HCT116 (cell line): Measurements from ENCODE around the gene GTF3C5. TPM values are rescaled to one million over a fixed set of nuclear protein-coding genes. Genes with fewer than 3 reads are reported as not detected.

Experiments used
- ATAC-seq: fragments of 200-7000 bp; cut with Tn5 transposase; 2 replicates; pipeline ENCODE4 v1.9.1; 2020; ENCODE audit warnings: mild to moderate bottlenecking, moderate library complexity
- BruUV-seq: library from RNA; stranded (reverse); fragments of 400-500 nt; replicated peaks from 2 replicates; lab custom pipeline; 2021; lab: Mats Ljungman, UMichigan
- CTCF ChIA-PET: fragments of 300-600 bp; sonication (Branson Sonifier 250); formaldehyde crosslinking; loops from one replicate; lab custom pipeline; 2021; ENCODE audit warnings: antibody characterized with exemption; lab: Charles Lee
- POLR2A ChIA-PET: fragments of 300-600, 350-600 bp; sonication (Branson Sonifier 250); formaldehyde crosslinking; loops from one replicate; lab custom pipeline; 2021; ENCODE audit warnings: antibody characterized with exemption; lab: Charles Lee
- RAD21 ChIA-PET, 2 experiments: fragments of 300-600 bp; sonication (Branson Sonifier 250); formaldehyde crosslinking; loops; one replicate each; lab custom pipeline; 2023; ENCODE audit warnings: low total read pairs in 2 of 2; ENCODE audit not compliant: uncharacterized antibody in 2 of 2, unreplicated experiment in 2 of 2, low non-redundant PET in 1 of 2; lab: Charles Lee
- DNase-seq: peaks from one replicate; pipeline ENCODE4 v3.0.0-alpha.2; 2010; ENCODE audit warnings: low read depth, low spot score
- H2AFZ ChIP-seq: fragments of 200-600 bp; shearing (Covaris generic), sonication (generic); 2 replicates; pipeline ENCODE4 v1.6.1; 2017; ENCODE audit warnings: low read depth, mixed run types, mixed read lengths, antibody characterized with exemption, low read length; ENCODE audit not compliant: poor library complexity, severe bottlenecking
- H3K27ac ChIP-seq: 2 replicates; pipeline ENCODE4 v1.5.1; 2012; ENCODE audit warnings: low read depth, low read length
- H3K27me3 ChIP-seq: fragments of 200-600 bp; sonication (generic); 2 replicates; pipeline ENCODE4 v1.6.1; 2016; ENCODE audit warnings: mixed run types, low read length, mixed read lengths; ENCODE audit not compliant: insufficient read depth
- H3K36me3 ChIP-seq, 2 experiments: fragments of 200-500 bp in 1 of 2; fragments of 200-600 bp in 1 of 2; sonication (Bioruptor generic) in 1 of 2; sonication (generic) in 1 of 2; 2 replicates each; pipeline versions ENCODE4 v1.5.1 to v1.6.1; 2014 to 2016; ENCODE audit warnings: low read length in 2 of 2, inconsistent platforms in 1 of 2, mixed read lengths in 1 of 2, mixed run types in 1 of 2; ENCODE audit not compliant: insufficient read depth in 2 of 2, control insufficient read depth in 1 of 2
- H3K4me1 ChIP-seq, 2 experiments: fragments of 200-600 bp in 1 of 2; sonication (generic) in 1 of 2; 2 replicates each; pipeline versions ENCODE4 v1.5.1 to v1.6.1; 2012 to 2017; ENCODE audit warnings: low read length in 2 of 2, inconsistent platforms in 1 of 2, mild to moderate bottlenecking in 1 of 2, mixed read lengths in 1 of 2, mixed run types in 1 of 2, moderate library complexity in 1 of 2; ENCODE audit not compliant: insufficient read depth in 2 of 2, control insufficient read depth in 1 of 2
- H3K4me2 ChIP-seq: fragments of 200-600 bp; sonication (generic); 2 replicates; pipeline ENCODE4 v1.6.1; 2017; ENCODE audit warnings: mixed run types, low read length, mixed read lengths
- H3K4me3 ChIP-seq, 2 experiments: fragments of 200-600 bp in 1 of 2; sonication (generic) in 1 of 2; replicated peaks in 1 of 2; 2 replicates each; pipeline ENCODE4 v1.5.1; 2011 to 2016; ENCODE audit warnings: low read length in 2 of 2, control low read depth in 1 of 2, low read depth in 1 of 2, mild to moderate bottlenecking in 1 of 2, mixed read lengths in 1 of 2, mixed run types in 1 of 2
- H3K79me2 ChIP-seq: fragments of 200-600 bp; sonication (generic); 2 replicates; pipeline ENCODE4 v1.6.1; 2017; ENCODE audit warnings: mild to moderate bottlenecking, mixed run types, low read length, moderate library complexity, mixed read lengths; ENCODE audit not compliant: insufficient read depth
- H3K9ac ChIP-seq: fragments of 200-600 bp; sonication (generic); 2 replicates; pipeline ENCODE4 v1.6.1; 2016; ENCODE audit warnings: low read length, mixed read lengths
- H3K9me2 ChIP-seq: fragments of 200-600 bp; sonication (generic), shearing (Covaris generic); 2 replicates; pipeline ENCODE4 v1.6.1; 2017; ENCODE audit warnings: mixed run types, mild to moderate bottlenecking, moderate library complexity; ENCODE audit not compliant: insufficient read depth
- H3K9me3 ChIP-seq, 2 experiments: fragments of 200-500 bp in 1 of 2; fragments of 200-600 bp in 1 of 2; sonication (Bioruptor generic) in 1 of 2; sonication (generic) in 1 of 2; 2 replicates each; pipeline ENCODE4 v1.6.1; 2014 to 2017; ENCODE audit warnings: low read length in 2 of 2, mixed read lengths in 2 of 2, inconsistent platforms in 1 of 2, low read depth in 1 of 2, mild to moderate bottlenecking in 1 of 2, mixed run types in 1 of 2, moderate library complexity in 1 of 2; ENCODE audit not compliant: control insufficient read depth in 1 of 2, insufficient read depth in 1 of 2
- H4K20me1 ChIP-seq: fragments of 200-600 bp; sonication (generic), shearing (Covaris generic); 2 replicates; pipeline ENCODE4 v1.6.1; 2017; ENCODE audit warnings: mixed run types, mild to moderate bottlenecking, moderate library complexity; ENCODE audit not compliant: insufficient read depth
- ATF3 ChIP-seq: IDR thresholded peaks from 2 replicates; pipeline ENCODE4 v1.6.1; 2012
- CEBPB ChIP-seq: IDR thresholded peaks from 2 replicates; pipeline ENCODE4 v1.6.1; 2012; ENCODE audit warnings: low read depth
- CTCF ChIP-seq, 3 experiments: fragments of 200-600 bp in 1 of 3; sonication (generic) in 1 of 3; IDR thresholded peaks in 2 of 3; conservative IDR thresholded peaks in 1 of 3; 2 replicates each; pipeline ENCODE4 v1.5.1; 2012 to 2017; ENCODE audit warnings: low read depth in 2 of 3, low read length in 2 of 3, antibody characterized with exemption in 1 of 3, borderline replicate concordance in 1 of 3, control low read depth in 1 of 3, mild to moderate bottlenecking in 1 of 3, mixed read lengths in 1 of 3, mixed run types in 1 of 3, moderate library complexity in 1 of 3; ENCODE audit not compliant: insufficient read depth in 1 of 3
- EGR1 ChIP-seq: IDR thresholded peaks from 2 replicates; pipeline ENCODE4 v1.6.1; 2012; ENCODE audit warnings: low read depth
- ELF1 ChIP-seq: IDR thresholded peaks from 2 replicates; pipeline ENCODE4 v1.6.1; 2012; ENCODE audit warnings: low read depth, borderline replicate concordance
- EZH2 ChIP-seq: fragments of 200-600 bp; sonication (generic); IDR thresholded peaks from 2 replicates; pipeline ENCODE4 v1.6.1; 2017; ENCODE audit warnings: antibody characterized with exemption, mixed run types
- EZH2phosphoT487 ChIP-seq: fragments of 200-600 bp; IDR thresholded peaks from 2 replicates; pipeline ENCODE4 v1.6.1; 2018; ENCODE audit warnings: antibody characterized with exemption, borderline replicate concordance
- FOSL1 ChIP-seq: IDR thresholded peaks from 2 replicates; pipeline ENCODE4 v1.6.1; 2012; ENCODE audit warnings: low read depth
- JUND ChIP-seq: IDR thresholded peaks from 2 replicates; pipeline ENCODE4 v1.6.1; 2012
- POLR2AphosphoS5 ChIP-seq: IDR thresholded peaks from 2 replicates; pipeline ENCODE4 v1.6.1; 2011; ENCODE audit warnings: mild to moderate bottlenecking, low read depth, low read length, moderate library complexity
- REST ChIP-seq: IDR thresholded peaks from 2 replicates; pipeline ENCODE4 v1.6.1; 2012; ENCODE audit warnings: low read depth
- SIN3A ChIP-seq: IDR thresholded peaks from 2 replicates; pipeline ENCODE4 v1.6.1; 2012; ENCODE audit warnings: low read depth
- SRF ChIP-seq: IDR thresholded peaks from 2 replicates; pipeline ENCODE4 v1.6.1; 2012; ENCODE audit warnings: low read depth
- YY1 ChIP-seq: IDR thresholded peaks from 2 replicates; pipeline ENCODE4 v1.6.1; 2011; ENCODE audit warnings: low read length, low read depth, moderate library complexity, mild to moderate bottlenecking; ENCODE audit not compliant: insufficient replicate concordance; ENCODE audit errors: extremely low read depth
- ZNF274 ChIP-seq: fragments of 200-500 bp; sonication (Bioruptor generic); IDR thresholded peaks from 2 replicates; pipeline ENCODE4 v1.6.1; 2014; ENCODE audit warnings: mild to moderate bottlenecking, low read depth, low read length, inconsistent platforms
- intact Hi-C: fragments of 100-400 bp; cut with micrococcal nuclease; formaldehyde crosslinking; loops from 2 replicates; pipeline ENCODE4 v1.10.0; 2022
- total RNA-seq: library from RNA; stranded (reverse); gene quantifications from one replicate; pipeline ENCODE4 v1.2.1, GENCODE V29; 2021; ENCODE audit not compliant: unreplicated experiment

The GTF3C5 gene
- total RNA-seq, 1 experiment from 2014 or later: 95.1 TPM

GRCh38 chr9:133059623-133060022 lies 28.8 kb downstream of the GTF3C5 start (continued):
- TF ChIP-seq REST (no peak), SRF (no peak), JUND (no peak), CEBPB (no peak), EZH2phosphoT487 (no peak)

GRCh38 chr9:133060417-133060841 lies 29.6 kb downstream of the GTF3C5 start:
- Histone ChIP-seq H3K4me2 (no peak overlapping the region), H3K27me3 (no peaks in the 10 kb centered on the region), H3K36me3 (peaks cover under 1 to 7% of the 10 kb centered on the region in 2 experiments; a peak in 3 of 4 replicates), H4K20me1 (no peaks in the 10 kb centered on the region), H3K9ac (no peak overlapping the region)
- POLR2A ChIA-PET: no interaction called here
- RAD21 ChIA-PET: no interaction called here
- TF ChIP-seq EZH2 (no peak), ELF1 (no peak), EGR1 (no peak), CEBPB (no peak), EZH2phosphoT487 (no peak), SIN3A (no peak), FOSL1 (no peak), ZNF274 (no peak), SRF (no peak), REST (no peak), ATF3 (no peak), CTCF (IDR thresholded peaks at IDR 0.05 in 2 of 3, conservative IDR thresholded peaks at IDR 0.05 in 1 of 3; ENCODE audit: borderline replicate concordance in 1 of 3, insufficient read depth in 1 of 3, low read depth in 2 of 3, low read length in 2 of 3) (no peak), JUND (no peak), YY1 (no peak), POLR2AphosphoS5 (no peak)
- TF ChIP-seq, all 23 proteins: peak for 0
- no peak overlapping the region for H3K27ac ChIP-seq
- H3K9me3 ChIP-seq: no peaks in the 10 kb centered on the region
- DNase-seq: no peak
- no peaks in the 10 kb centered on the region for H3K79me2 ChIP-seq
- H3K9me2 ChIP-seq: no peaks in the 10 kb centered on the region
- no TSS peak for BruUV-seq
- no peak overlapping the region for H3K4me3 ChIP-seq
- CTCF ChIA-PET: no interaction called here
- H3K4me1 ChIP-seq: peaks cover 0 to 2% of the 10 kb centered on the region in 2 experiments; a peak in 1 of 4 replicates
- no peak for ATAC-seq
- intact Hi-C loops: no loop called here
- no peak overlapping the region for H2AFZ ChIP-seq
